AG04449 (cell line): Measurements from ENCODE around the gene SMR3A.

Experiments
- CTCF ChIA-PET: fragments of 350-600 bp; formaldehyde crosslinking; extraction: SDS; loops from one replicate; lab custom pipeline; 2021; ENCODE audit warnings: antibody characterized with exemption; lab: Yijun Ruan, JAX
- POLR2A ChIA-PET: fragments of 400-600, 350-600 bp; formaldehyde crosslinking; extraction: SDS; loops from one replicate; lab custom pipeline; 2020; ENCODE audit warnings: antibody characterized with exemption, inconsistent platforms; lab: Yijun Ruan, JAX
- DNase-seq: peaks from one replicate; pipeline ENCODE4 v3.0.0-alpha.2; 2010; ENCODE audit warnings: low read depth, low spot score
- H3K4me3 ChIP-seq: 2 replicates; pipeline ENCODE4 v1.5.1; 2011; ENCODE audit warnings: low read depth, mild to moderate bottlenecking, control low read depth, low read length
- CTCF ChIP-seq: IDR thresholded peaks from one replicate; pipeline ENCODE4 v1.5.1; 2011; ENCODE audit warnings: mild to moderate bottlenecking, moderate library complexity, low read length, control low read depth, inconsistent platforms; ENCODE audit not compliant: insufficient read depth; ENCODE audit errors: missing control alignments

The SMR3A gene

GRCh38 chr4:70399319-70399718 is 38.8 kb downstream of the SMR3A start:
- CTCF ChIA-PET: no interaction called here
- no peak for TF ChIP-seq CTCF
- no peak for DNase-seq
- POLR2A ChIA-PET: no interaction called here
- H3K4me3 ChIP-seq: no peak overlapping the region

GRCh38 chr4:70402762-70403161 is 42.2 kb downstream of the SMR3A start:
- ChIA-PET POLR2A (no interaction called here), CTCF (no interaction called here)
- DNase-seq: no peak
- H3K4me3 ChIP-seq: no peak overlapping the region
- TF ChIP-seq CTCF: no peak

GRCh38 chr4:70405765-70406164 is 45.2 kb downstream of the SMR3A start:
- ChIA-PET CTCF (no interaction called here), POLR2A (no interaction called here)
- DNase-seq: no peak
- no peak overlapping the region for H3K4me3 ChIP-seq
- TF ChIP-seq CTCF: no peak
